CD4-positive, CD25-positive, alpha-beta regulatory T cell (primary cell): ENCODE measurements around the gene CAB39L. TPM values are rescaled to one million over a fixed set of nuclear protein-coding genes. Genes with fewer than 3 reads are reported as not detected.

ENCODE experiments used
- ATAC-seq, 2 donors: fragments of 150-1000 bp; cut with Tn5 transposase; one replicate each; pipeline ENCODE4 v1.10.0; 2021; ENCODE audit warnings: low read depth in 2 of 2, moderate number of reproducible peaks in 2 of 2, moderate library complexity in 1 of 2
- DNase-seq, 3 donors: peaks; one replicate each; pipeline versions ENCODE4 v3.0.0 to v3.0.0-alpha.2; 2012 to 2022; ENCODE audit warnings: mixed read lengths in 1 of 3
- H3K27ac ChIP-seq: one replicate; pipeline ENCODE4 v1.7.0; 2013; ENCODE audit warnings: mild to moderate bottlenecking, low read length; ENCODE audit not compliant: insufficient read depth, poor library complexity, severe bottlenecking
- H3K27me3 ChIP-seq: one replicate; pipeline ENCODE4 v1.7.0; 2013; ENCODE audit warnings: low read length; ENCODE audit not compliant: control insufficient read depth, insufficient read depth
- H3K36me3 ChIP-seq: one replicate; pipeline ENCODE4 v1.7.0; 2013; ENCODE audit warnings: mild to moderate bottlenecking, low read length, moderate library complexity; ENCODE audit not compliant: control insufficient read depth, insufficient read depth
- H3K4me1 ChIP-seq: 2 replicates; pipeline ENCODE4 v1.7.0; 2013; ENCODE audit warnings: mild to moderate bottlenecking, low read length; ENCODE audit not compliant: insufficient read depth, control insufficient read depth, poor library complexity, severe bottlenecking
- H3K4me3 ChIP-seq: one replicate; pipeline ENCODE4 v1.7.0; 2013; ENCODE audit warnings: low read depth, mild to moderate bottlenecking, low read length, moderate library complexity
- H3K9me3 ChIP-seq, 2 experiments: 1 replicate in 1 of 2; 2 replicates in 1 of 2; pipeline ENCODE4 v1.7.0; 2013; ENCODE audit warnings: low read length in 2 of 2, mild to moderate bottlenecking in 1 of 2, moderate library complexity in 1 of 2; ENCODE audit not compliant: control insufficient read depth in 2 of 2
- H3K27ac Mint-ChIP-seq, 3 donors: one replicate each; pipeline ENCODE4 v1.8.0; 2020 to 2022; ENCODE audit warnings: mild to moderate bottlenecking in 3 of 3, mixed read lengths in 3 of 3, moderate library complexity in 2 of 3
- H3K27me3 Mint-ChIP-seq: one replicate; pipeline ENCODE4 v1.8.0; 2022; ENCODE audit warnings: mild to moderate bottlenecking, mixed read lengths
- H3K36me3 Mint-ChIP-seq: one replicate; pipeline ENCODE4 v1.8.0; 2020; ENCODE audit warnings: mixed read lengths
- H3K4me1 Mint-ChIP-seq, 4 donors: one replicate each; pipeline ENCODE4 v1.8.0; 2020 to 2022; ENCODE audit warnings: mixed read lengths in 4 of 4, mild to moderate bottlenecking in 1 of 4
- H3K4me3 Mint-ChIP-seq, 4 donors: one replicate each; pipeline ENCODE4 v1.8.0; 2020 to 2022; ENCODE audit warnings: mild to moderate bottlenecking in 4 of 4, mixed read lengths in 4 of 4, moderate library complexity in 3 of 4
- H3K9me3 Mint-ChIP-seq, 7 donors: one replicate each; pipeline ENCODE4 v1.8.0; 2020 to 2022; ENCODE audit warnings: mixed read lengths in 7 of 7, mild to moderate bottlenecking in 3 of 7, moderate library complexity in 2 of 7
- polyA plus RNA-seq, 4 donors: library from polyadenylated mRNA; unstranded; fragments of 300-500 nt; fragmentation: Illumina TruSeq; gene quantifications; one replicate each; pipeline ENCODE4 v1.2.3, GENCODE V29; 2021
- total RNA-seq: library from RNA; stranded (reverse); gene quantifications from one replicate; pipeline ENCODE4 v1.2.3, GENCODE V29; 2022

Gene CAB39L
- total RNA-seq: 3.0 TPM
- polyA plus RNA-seq: 10 to 100 TPM in 2 of 4 donors, 1 to 10 TPM in 2; 6.9 to 13.9 (median 10.0) TPM

GRCh38 chr13:49443704-49444523, at the start of gene CAB39L, which contains the start of gene SETDB2:
CAB39L (minus strand) TSS chr13:49444064; CDS start chr13:49382910, 61,154 bp downstream.
SETDB2 (plus strand) TSS chr13:49444274; CDS start chr13:49451894, 7,620 bp downstream.
- Mint-ChIP-seq H3K9me3 (peaks cover 0 to 3% (median 0%) of the 10 kb centered on the region in 7 donors), H3K4me1 (peaks cover 9 to 56% (median 32%) of the 10 kb centered on the region in 4 donors)
- ATAC-seq: peak; percentile 92 to 95

DNA sequence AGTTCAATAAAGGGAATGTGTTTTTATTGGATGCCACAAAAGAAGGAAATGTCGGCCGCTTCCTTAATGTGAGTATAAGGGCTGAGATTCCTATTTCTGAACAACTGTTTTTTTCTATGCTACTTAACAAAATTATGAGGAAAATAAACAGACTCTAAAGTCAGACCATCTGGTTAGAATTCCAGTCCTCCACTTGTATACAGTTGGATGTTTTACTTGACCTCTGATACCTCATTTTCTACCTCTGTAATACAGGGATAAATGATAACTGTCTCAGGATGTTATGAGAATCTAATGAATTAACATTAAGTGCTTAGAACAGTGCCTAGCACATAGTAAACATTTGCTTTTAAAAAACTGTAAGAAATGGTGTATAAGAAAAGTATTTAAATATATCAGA, 44.7 kb upstream of the CAB39L start:
- Mint-ChIP-seq H3K27me3 (no peaks in the 10 kb centered on the region), H3K4me3 (no peak overlapping the region), H3K4me1 (peaks cover 0 to 3% (median under 1%) of the 10 kb centered on the region in 4 donors), H3K27ac (peak overlapping the region in 1 of 3 donors; percentile 63), H3K36me3 (peaks cover 39% of the 10 kb centered on the region), H3K9me3 (no peaks in the 10 kb centered on the region)
- H3K36me3 ChIP-seq: peaks cover 47% of the 10 kb centered on the region
- H3K4me1 ChIP-seq: no peaks in the 10 kb centered on the region
- no peak for DNase-seq
- H3K27ac ChIP-seq: no peak overlapping the region
- H3K9me3 ChIP-seq: no peaks in the 10 kb centered on the region
- no peaks in the 10 kb centered on the region for H3K27me3 ChIP-seq
- H3K4me3 ChIP-seq: no peak overlapping the region
- no peak for ATAC-seq

More at GRCh38 chr13:49443704-49444523, at the start of gene CAB39L, which contains the start of gene SETDB2:
- peaks cover 3% of the 10 kb centered on the region for H3K36me3 Mint-ChIP-seq
- Histone ChIP-seq H3K27ac (peak within 1 kb of the TSS; percentile 96), H3K27me3 (no peaks in the 10 kb centered on the region), H3K4me3 (peak within 1 kb of the TSS; percentile 93), H3K9me3 (no peaks in the 10 kb centered on the region), H3K4me1 (peaks cover 41% of the 10 kb centered on the region), H3K36me3 (no peaks in the 10 kb centered on the region)
- H3K27ac Mint-ChIP-seq: peak within 1 kb of the TSS; percentile 95 to 100 (median 100)
- peak within 1 kb of the TSS; percentile 92 to 99 (median 95) for H3K4me3 Mint-ChIP-seq
- peaks cover 4% of the 10 kb centered on the region for H3K27me3 Mint-ChIP-seq
- peak; percentile 98 to 100 (median 100) for DNase-seq

GRCh38 chr13:49481788-49482187, 37.9 kb upstream of the CAB39L start:
- no peaks in the 10 kb centered on the region for H3K27me3 ChIP-seq
- H3K27ac Mint-ChIP-seq: no peak overlapping the region
- no peak for DNase-seq

DNA sequence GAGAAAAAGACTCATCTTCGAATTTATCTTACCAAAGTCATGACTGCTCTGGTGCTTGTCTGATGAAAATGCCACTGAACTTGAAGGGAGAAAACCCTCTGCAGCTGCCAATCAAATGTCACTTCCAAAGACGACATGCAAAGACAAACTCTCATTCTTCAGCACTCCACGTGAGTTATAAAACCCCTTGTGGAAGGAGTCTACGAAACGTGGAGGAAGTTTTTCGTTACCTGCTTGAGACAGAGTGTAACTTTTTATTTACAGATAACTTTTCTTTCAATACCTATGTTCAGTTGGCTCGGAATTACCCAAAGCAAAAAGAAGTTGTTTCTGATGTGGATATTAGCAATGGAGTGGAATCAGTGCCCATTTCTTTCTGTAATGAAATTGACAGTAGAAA, 32.7 kb upstream of the CAB39L start:
- H3K4me1 ChIP-seq: no peaks in the 10 kb centered on the region
- Mint-ChIP-seq H3K9me3 (no peaks in the 10 kb centered on the region), H3K4me1 (no peaks in the 10 kb centered on the region), H3K27me3 (no peaks in the 10 kb centered on the region), H3K36me3 (peaks cover 36% of the 10 kb centered on the region), H3K4me3 (no peak overlapping the region), H3K27ac (no peak overlapping the region)
- DNase-seq (no peak), ATAC-seq (no peak)
- H3K9me3 ChIP-seq: no peaks in the 10 kb centered on the region
- H3K27ac ChIP-seq: no peak overlapping the region
- peaks cover 93% of the 10 kb centered on the region for H3K36me3 ChIP-seq
- H3K4me3 ChIP-seq: no peak overlapping the region
- H3K27me3 ChIP-seq: no peaks in the 10 kb centered on the region

More at GRCh38 chr13:49481788-49482187, 37.9 kb upstream of the CAB39L start:
- ATAC-seq: no peak
- H3K27me3 Mint-ChIP-seq: no peaks in the 10 kb centered on the region
- H3K4me3 Mint-ChIP-seq: no peak overlapping the region
- H3K4me1 ChIP-seq: no peaks in the 10 kb centered on the region
- H3K36me3 Mint-ChIP-seq: peaks cover 58% of the 10 kb centered on the region
- no peaks in the 10 kb centered on the region for H3K9me3 Mint-ChIP-seq
- H3K4me1 Mint-ChIP-seq: peaks cover 0 to 3% (median 0%) of the 10 kb centered on the region in 4 donors
- peaks cover 91% of the 10 kb centered on the region for H3K36me3 ChIP-seq
- no peak overlapping the region for H3K27ac ChIP-seq
- H3K4me3 ChIP-seq: no peak overlapping the region
- H3K9me3 ChIP-seq: no peaks in the 10 kb centered on the region

DNA sequence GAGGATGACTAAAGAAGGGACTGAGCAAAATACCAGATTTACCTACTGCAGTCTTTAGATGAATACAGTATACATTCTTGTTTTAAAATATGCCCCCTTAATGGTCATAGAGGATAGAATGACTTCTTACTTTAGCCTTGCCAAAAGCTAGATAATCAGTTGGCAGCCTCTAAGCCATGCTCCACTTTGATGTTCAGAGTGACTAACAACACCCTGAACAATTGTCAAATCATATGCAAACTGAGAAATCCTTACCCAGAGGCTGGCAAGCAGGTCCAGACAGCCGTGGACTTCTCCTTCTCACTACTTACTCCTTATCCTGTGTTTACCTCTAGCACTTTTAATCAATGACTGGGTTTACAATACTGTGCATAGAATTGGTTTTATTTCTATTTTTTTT, 28.3 kb upstream of the CAB39L start:
- no peaks in the 10 kb centered on the region for H3K4me1 ChIP-seq
- DNase-seq: no peak
- ATAC-seq: no peak
- no peak overlapping the region for H3K4me3 ChIP-seq
- Mint-ChIP-seq H3K27ac (no peak overlapping the region), H3K4me1 (peaks cover 0 to 5% (median 1%) of the 10 kb centered on the region in 4 donors), H3K27me3 (no peaks in the 10 kb centered on the region), H3K4me3 (no peak overlapping the region), H3K9me3 (no peaks in the 10 kb centered on the region), H3K36me3 (peaks cover 33% of the 10 kb centered on the region)
- H3K27ac ChIP-seq: no peak overlapping the region
- H3K9me3 ChIP-seq: no peaks in the 10 kb centered on the region
- H3K27me3 ChIP-seq: no peaks in the 10 kb centered on the region
- H3K36me3 ChIP-seq: peaks cover 88% of the 10 kb centered on the region

GRCh38 chr13:49466292-49466838, 22.5 kb upstream of the CAB39L start:
- Mint-ChIP-seq H3K36me3 (peaks cover 62% of the 10 kb centered on the region), H3K4me3 (no peak overlapping the region), H3K4me1 (peaks cover 0 to 5% (median 3%) of the 10 kb centered on the region in 4 donors), H3K27ac (no peak overlapping the region), H3K27me3 (no peaks in the 10 kb centered on the region), H3K9me3 (peaks cover 0 to 12% (median 4%) of the 10 kb centered on the region in 7 donors)
- H3K9me3 ChIP-seq: peaks cover 12 to 17% of the 10 kb centered on the region in 2 experiments
- ATAC-seq (no peak), DNase-seq (no peak)
- H3K4me3 ChIP-seq: no peak overlapping the region
- peaks cover 88% of the 10 kb centered on the region for H3K36me3 ChIP-seq
- H3K27ac ChIP-seq: no peak overlapping the region
- no peaks in the 10 kb centered on the region for H3K4me1 ChIP-seq
- H3K27me3 ChIP-seq: no peaks in the 10 kb centered on the region

- H3K4me3 ChIP-seq: no peak overlapping the region
- H3K27ac Mint-ChIP-seq: peak overlapping the region in 1 of 3 donors; percentile 20
- H3K4me1 ChIP-seq: no peaks in the 10 kb centered on the region
- peaks cover 12 to 17% of the 10 kb centered on the region in 2 experiments for H3K9me3 ChIP-seq
- no peak for DNase-seq
- H3K4me1 Mint-ChIP-seq: peaks cover 0 to 5% (median under 1%) of the 10 kb centered on the region in 4 donors
- peaks cover 63% of the 10 kb centered on the region for H3K36me3 Mint-ChIP-seq
- H3K27ac ChIP-seq: no peak overlapping the region
- H3K36me3 ChIP-seq: peaks cover 82% of the 10 kb centered on the region
- no peak overlapping the region for H3K4me3 Mint-ChIP-seq
- ATAC-seq: no peak
- H3K9me3 Mint-ChIP-seq: peaks cover 0 to 12% (median 4%) of the 10 kb centered on the region in 7 donors
- H3K27me3 Mint-ChIP-seq: no peaks in the 10 kb centered on the region
- H3K27me3 ChIP-seq: no peaks in the 10 kb centered on the region
Observed at GRCh38 chr13:49464621-49465325, 20.9 kb upstream of the CAB39L start.
